GM19468 (cell line): ENCODE measurements around the gene GARIN5B.

Experiments used
- ATAC-seq: cut with Tn5 transposase; IDR thresholded peaks from one replicate; pipeline ENCODE4 v1.9.1; 2021; ENCODE audit warnings: mild to moderate bottlenecking, moderate library complexity, moderate number of reproducible peaks; ENCODE audit not compliant: unreplicated experiment; ENCODE audit errors: extremely low read depth

The GARIN5B gene

DNA sequence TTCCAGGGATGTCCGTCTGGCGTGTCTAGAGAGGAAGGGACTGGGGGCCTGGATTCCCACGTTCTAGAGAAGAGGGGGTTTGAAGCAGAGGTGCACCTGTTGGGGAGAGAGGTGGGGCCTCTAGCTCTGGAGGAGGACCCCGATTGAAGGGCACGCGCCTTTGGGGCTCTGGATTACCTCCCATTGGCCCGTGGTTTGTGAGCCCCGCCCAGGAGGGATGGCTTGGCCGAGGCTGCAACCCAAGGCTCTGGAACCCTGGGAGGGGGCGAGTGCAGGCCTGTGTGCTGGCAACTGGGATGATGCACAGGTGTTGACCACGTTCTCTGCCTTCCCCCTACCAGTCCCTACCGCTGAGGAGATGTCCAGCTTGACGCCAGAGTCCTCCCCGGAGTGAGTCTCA lies 58.1 kb downstream of the GARIN5B start:
- ATAC-seq: no peak
